Umbilical cord (tissue), 2 donors: ENCODE data around the gene GBX1. TPM values are rescaled to one million over a fixed set of nuclear protein-coding genes. Genes with fewer than 3 reads are reported as not detected.
A peak's percentile ranks its signal among the peaks of the same experiment; 100 is the strongest.

ENCODE experiments used
- DNase-seq: peaks from one replicate; pipeline ENCODE4 v3.0.0-alpha.2; 2015; ENCODE audit warnings: low spot score
- total RNA-seq: library from RNA; depleted of rRNA; stranded (reverse); fragments of >200 nt; gene quantifications from one replicate; pipeline ENCODE4 v1.2.3, GENCODE V29; 2014; ENCODE audit warnings: low replicate concordance; ENCODE audit not compliant: insufficient read depth

The GBX1 gene
- total RNA-seq, 1 donor from 2014 or later: not detected

GRCh38 chr7:151128144-151128543 lies 39.4 kb downstream of the GBX1 start:
- no peak for DNase-seq

- DNase-seq: no peak
Observed at GRCh38 chr7:151126491-151127137, 40.9 kb downstream of the GBX1 start.

- DNase-seq: no peak
Observed at GRCh38 chr7:151125846-151126481, 41.5 kb downstream of the GBX1 start.

GRCh38 chr7:151125470-151125845 lies 42.0 kb downstream of the GBX1 start:
- peak; percentile 24 for DNase-seq

GRCh38 chr7:151124899-151125399 lies 42.5 kb downstream of the GBX1 start:
- DNase-seq: no peak

GRCh38 chr7:151124481-151124880 lies 43.0 kb downstream of the GBX1 start:
- no peak for DNase-seq

- peak; percentile 82 for DNase-seq
Observed at GRCh38 chr7:151123822-151124464, 43.6 kb downstream of the GBX1 start.

- DNase-seq: no peak
Observed at GRCh38 chr7:151123158-151123821, 44.2 kb downstream of the GBX1 start.

GRCh38 chr7:151122796-151123157 lies 44.7 kb downstream of the GBX1 start:
- no peak for DNase-seq

- DNase-seq: no peak
Observed at GRCh38 chr7:151122276-151122675, 45.2 kb downstream of the GBX1 start.

- no peak for DNase-seq
Observed at GRCh38 chr7:151121380-151122170, 45.9 kb downstream of the GBX1 start.

- no peak for DNase-seq
Observed at GRCh38 chr7:151120896-151121295, 46.6 kb downstream of the GBX1 start.

GRCh38 chr7:151119902-151120301 lies 47.6 kb downstream of the GBX1 start:
- no peak for DNase-seq

GRCh38 chr7:151119055-151119415 lies 48.5 kb downstream of the GBX1 start:
- DNase-seq: no peak

GRCh38 chr7:151118108-151119054 lies 49.1 kb downstream of the GBX1 start:
- no peak for DNase-seq

GRCh38 chr7:151117565-151117964 lies 49.9 kb downstream of the GBX1 start:
- no peak for DNase-seq

- DNase-seq: no peak
Observed at GRCh38 chr7:151116603-151117440, 50.7 kb downstream of the GBX1 start.

GRCh38 chr7:151115836-151116418 lies 51.6 kb downstream of the GBX1 start:
- peak; percentile 75 for DNase-seq
